WTC11 (cell line): Measurements from ENCODE around the gene AKR7A2.

Experiments
- RELA ChIP-seq: sonication (generic); formaldehyde crosslinking; IDR thresholded peaks from 2 replicates; pipeline ENCODE4 v1.8.1; 2022; ENCODE audit warnings: missing genetic modification reagents, mild to moderate bottlenecking, borderline replicate concordance
- ZBTB21 ChIP-seq: sonication (generic); formaldehyde crosslinking; IDR thresholded peaks from 2 replicates; pipeline ENCODE4 v1.8.1; 2023; ENCODE audit warnings: mild to moderate bottlenecking, missing genetic modification reagents, borderline replicate concordance
- ZNF138 ChIP-seq: sonication (generic); formaldehyde crosslinking; conservative IDR thresholded peaks from 2 replicates; pipeline ENCODE4 v1.8.1; 2022; ENCODE audit warnings: mild to moderate bottlenecking, moderate library complexity, missing genetic modification reagents
- TF ChIP-seq, protein P1 (sequence below): fragments of 200-600 bp; IDR thresholded peaks from 2 replicates; pipeline ENCODE4 v1.8.0; 2022; ENCODE audit warnings: antibody characterized with exemption
- TF ChIP-seq, protein P2 (sequence below): sonication (generic); formaldehyde crosslinking; IDR thresholded peaks from 2 replicates; pipeline ENCODE4 v1.8.1; 2022; ENCODE audit warnings: low read depth, missing genetic modification reagents, borderline replicate concordance

GRCh38 chr1:19327301-19327700 lies 15.4 kb upstream of the AKR7A2 start:
- TF ChIP-seq, protein P1, sequence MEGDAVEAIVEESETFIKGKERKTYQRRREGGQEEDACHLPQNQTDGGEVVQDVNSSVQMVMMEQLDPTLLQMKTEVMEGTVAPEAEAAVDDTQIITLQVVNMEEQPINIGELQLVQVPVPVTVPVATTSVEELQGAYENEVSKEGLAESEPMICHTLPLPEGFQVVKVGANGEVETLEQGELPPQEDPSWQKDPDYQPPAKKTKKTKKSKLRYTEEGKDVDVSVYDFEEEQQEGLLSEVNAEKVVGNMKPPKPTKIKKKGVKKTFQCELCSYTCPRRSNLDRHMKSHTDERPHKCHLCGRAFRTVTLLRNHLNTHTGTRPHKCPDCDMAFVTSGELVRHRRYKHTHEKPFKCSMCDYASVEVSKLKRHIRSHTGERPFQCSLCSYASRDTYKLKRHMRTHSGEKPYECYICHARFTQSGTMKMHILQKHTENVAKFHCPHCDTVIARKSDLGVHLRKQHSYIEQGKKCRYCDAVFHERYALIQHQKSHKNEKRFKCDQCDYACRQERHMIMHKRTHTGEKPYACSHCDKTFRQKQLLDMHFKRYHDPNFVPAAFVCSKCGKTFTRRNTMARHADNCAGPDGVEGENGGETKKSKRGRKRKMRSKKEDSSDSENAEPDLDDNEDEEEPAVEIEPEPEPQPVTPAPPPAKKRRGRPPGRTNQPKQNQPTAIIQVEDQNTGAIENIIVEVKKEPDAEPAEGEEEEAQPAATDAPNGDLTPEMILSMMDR = no peak
- TF ChIP-seq ZNF138 (no peak), ZBTB21 (CRISPR knock-in tag) (no peak), RELA (CRISPR knock-in tag) (no peak)
- TF ChIP-seq, protein P2, sequence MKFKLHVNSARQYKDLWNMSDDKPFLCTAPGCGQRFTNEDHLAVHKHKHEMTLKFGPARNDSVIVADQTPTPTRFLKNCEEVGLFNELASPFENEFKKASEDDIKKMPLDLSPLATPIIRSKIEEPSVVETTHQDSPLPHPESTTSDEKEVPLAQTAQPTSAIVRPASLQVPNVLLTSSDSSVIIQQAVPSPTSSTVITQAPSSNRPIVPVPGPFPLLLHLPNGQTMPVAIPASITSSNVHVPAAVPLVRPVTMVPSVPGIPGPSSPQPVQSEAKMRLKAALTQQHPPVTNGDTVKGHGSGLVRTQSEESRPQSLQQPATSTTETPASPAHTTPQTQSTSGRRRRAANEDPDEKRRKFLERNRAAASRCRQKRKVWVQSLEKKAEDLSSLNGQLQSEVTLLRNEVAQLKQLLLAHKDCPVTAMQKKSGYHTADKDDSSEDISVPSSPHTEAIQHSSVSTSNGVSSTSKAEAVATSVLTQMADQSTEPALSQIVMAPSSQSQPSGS = no peak
